Measurements from ENCODE around the gene GM2A. TPM values are rescaled to one million over a fixed set of nuclear protein-coding genes. Genes with fewer than 3 reads are reported as not detected.
A peak's percentile ranks its signal among the peaks of the same experiment; 100 is the strongest.
"Not testable (repeated sequence)": the region's sequence is repeated elsewhere in the genome, so short reads cannot be mapped to it uniquely, and the experiment has no call there.

Gene GM2A
- polyA plus RNA-seq, 4 donors, result 4.0 to 22.5 (median 12.1) TPM

DNA sequence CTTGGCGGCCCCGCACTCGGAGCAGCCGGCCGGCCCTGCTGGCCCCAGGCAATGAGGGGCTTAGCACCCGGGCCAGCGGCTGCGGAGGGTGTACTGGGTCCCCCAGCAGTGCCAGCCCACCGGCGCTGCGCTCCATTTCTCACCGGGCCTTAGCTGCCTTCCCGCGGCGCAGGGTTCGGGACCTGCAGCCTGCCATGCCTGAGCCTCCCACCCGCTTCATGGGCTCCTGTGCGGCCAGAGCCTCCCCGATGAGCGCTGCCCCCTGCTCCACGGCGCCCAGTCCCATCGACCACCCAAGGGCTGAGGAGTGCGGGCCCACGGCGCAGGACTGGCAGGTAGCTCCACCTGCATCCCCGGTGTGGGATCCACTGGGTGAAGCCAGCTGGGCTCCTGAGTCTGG is 56.3 kb downstream of the GM2A start:
- H3K4me3 ChIP-seq (ENCODE audit: low read depth in 1 of 3, low read length in 3 of 3); DNase-seq; H3K9me3 ChIP-seq (ENCODE audit: control insufficient read depth in 2 of 2, insufficient read depth in 1 of 2, low read depth in 1 of 2, low read length in 1 of 2); H3K36me3 ChIP-seq (ENCODE audit: control insufficient read depth in 3 of 3, insufficient read depth in 2 of 3, low read depth in 1 of 3, low read length in 3 of 3); H3K27me3 ChIP-seq (ENCODE audit: control insufficient read depth in 3 of 3, insufficient read depth in 3 of 3, low read length in 3 of 3); H3K27ac ChIP-seq (ENCODE audit: low read depth in 1 of 3, low read length in 2 of 3); FAIRE-seq; H3K4me1 ChIP-seq (ENCODE audit: control insufficient read depth in 3 of 3, insufficient read depth in 2 of 3, low read depth in 1 of 3, low read length in 2 of 3): not testable (repeated sequence)
- 96 to 97% (median 96%) methylated on average over 17 to 27 of the region's 27 CpGs for WGBS, 3 donors

DNA sequence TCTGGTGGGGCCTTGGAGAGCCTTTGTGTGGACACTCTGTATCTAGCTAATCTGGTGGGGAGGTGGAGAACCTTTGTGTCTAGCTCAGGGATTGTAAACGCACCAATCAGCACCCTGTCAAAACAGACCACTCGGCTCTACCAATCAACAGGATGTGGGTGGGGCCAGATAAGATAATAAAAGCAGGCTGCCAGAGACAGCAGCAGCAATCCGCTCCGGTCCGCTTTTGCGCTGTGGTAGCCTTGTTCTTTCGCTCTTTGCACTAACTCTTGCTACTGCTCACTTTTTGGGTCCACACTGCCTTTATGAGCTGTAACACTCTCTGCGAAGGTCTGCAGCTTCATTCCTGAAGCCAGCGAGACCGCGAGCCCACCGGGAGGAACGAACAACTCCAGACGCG is 56.8 kb downstream of the GM2A start:
- FAIRE-seq; DNase-seq; H3K27me3 ChIP-seq (ENCODE audit: control insufficient read depth in 3 of 3, insufficient read depth in 3 of 3, low read length in 3 of 3); H3K4me3 ChIP-seq (ENCODE audit: low read depth in 1 of 3, low read length in 3 of 3); H3K4me1 ChIP-seq (ENCODE audit: control insufficient read depth in 3 of 3, insufficient read depth in 2 of 3, low read depth in 1 of 3, low read length in 2 of 3); H3K9me3 ChIP-seq (ENCODE audit: control insufficient read depth in 2 of 2, insufficient read depth in 1 of 2, low read depth in 1 of 2, low read length in 1 of 2); H3K27ac ChIP-seq (ENCODE audit: low read depth in 1 of 3, low read length in 2 of 3); H3K36me3 ChIP-seq (ENCODE audit: control insufficient read depth in 3 of 3, insufficient read depth in 2 of 3, low read depth in 1 of 3, low read length in 3 of 3): not testable (repeated sequence)
- WGBS, 3 donors, result 89 to 93% (median 90%) methylated on average over 15 of the region's 15 CpGs

DNA sequence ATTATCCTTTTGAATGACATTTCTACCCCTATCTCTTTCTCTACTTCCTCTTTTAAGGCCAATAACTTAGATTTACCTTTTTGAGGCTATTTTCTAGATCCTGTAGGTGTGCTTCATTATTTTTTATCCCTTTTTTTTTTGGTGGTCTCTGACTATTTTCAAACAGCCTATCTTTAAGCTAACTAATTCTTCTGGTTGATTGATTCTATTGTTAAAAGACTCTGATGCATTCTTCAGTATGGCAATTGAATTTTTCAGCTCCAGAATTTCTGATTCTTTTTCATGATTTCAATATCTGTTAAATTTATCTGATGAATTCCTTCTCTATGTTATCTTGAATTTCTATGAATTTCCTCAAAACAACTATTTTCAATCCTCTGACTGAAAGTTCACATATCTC is 57.9 kb downstream of the GM2A start:
- peaks cover 0 to 2% (median 0%) of the 10 kb centered on the region in 3 donors for H3K27me3 ChIP-seq (ENCODE audit: control insufficient read depth in 3 of 3, insufficient read depth in 3 of 3, low read length in 3 of 3)
- no peak overlapping the region for H3K27ac ChIP-seq (ENCODE audit: low read depth in 1 of 3, low read length in 2 of 3)
- no peaks in the 10 kb centered on the region for H3K4me1 ChIP-seq (ENCODE audit: control insufficient read depth in 3 of 3, insufficient read depth in 2 of 3, low read depth in 1 of 3, low read length in 2 of 3)
- no peaks in the 10 kb centered on the region for H3K9me3 ChIP-seq (ENCODE audit: control insufficient read depth in 2 of 2, insufficient read depth in 1 of 2, low read depth in 1 of 2, low read length in 1 of 2)
- H3K4me3 ChIP-seq (ENCODE audit: low read depth in 1 of 3, low read length in 3 of 3), result no peak overlapping the region
- FAIRE-seq (no peak), DNase-seq (no peak)
- no peaks in the 10 kb centered on the region for H3K36me3 ChIP-seq (ENCODE audit: control insufficient read depth in 3 of 3, insufficient read depth in 2 of 3, low read depth in 1 of 3, low read length in 3 of 3)

DNA sequence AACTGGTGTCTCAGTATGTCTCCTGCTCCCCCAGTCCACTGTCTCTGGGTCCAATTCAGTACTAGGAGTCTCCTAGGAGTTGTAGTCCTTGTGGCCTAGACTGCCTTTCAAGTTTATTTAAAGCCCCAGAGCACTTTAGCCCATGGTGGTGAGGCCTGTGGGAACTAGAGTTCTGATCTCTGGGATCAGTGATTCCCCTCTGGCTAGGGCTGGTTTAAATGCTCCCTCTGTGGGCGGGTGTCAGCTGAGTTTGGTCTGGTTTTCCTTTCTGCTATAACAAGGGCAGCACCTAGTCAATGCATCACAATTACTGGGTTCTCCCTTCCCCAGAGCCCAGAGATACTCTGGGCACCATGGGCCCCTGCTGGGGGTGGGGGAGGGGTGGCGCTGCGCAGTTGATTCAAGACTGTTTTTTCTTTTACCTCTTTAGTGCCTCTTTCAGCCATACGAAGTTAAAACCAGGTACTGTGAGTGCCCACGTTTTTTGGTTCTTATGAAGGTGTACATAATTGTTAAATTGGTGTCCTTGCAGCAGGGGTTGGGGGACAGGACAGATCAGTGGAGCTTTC is 59.9 kb downstream of the GM2A start:
- FAIRE-seq (no peak), DNase-seq (no peak)
- no peak overlapping the region for H3K27ac ChIP-seq (ENCODE audit: low read depth in 1 of 3, low read length in 2 of 3)
- no peak overlapping the region for H3K4me3 ChIP-seq (ENCODE audit: low read depth in 1 of 3, low read length in 3 of 3)
- 62 to 73% (median 66%) methylated on average over 5 of the region's 5 CpGs for WGBS, 3 donors
- peaks cover 0 to 2% (median 0%) of the 10 kb centered on the region in 3 donors for H3K27me3 ChIP-seq (ENCODE audit: control insufficient read depth in 3 of 3, insufficient read depth in 3 of 3, low read length in 3 of 3)
- H3K4me1 ChIP-seq (ENCODE audit: control insufficient read depth in 3 of 3, insufficient read depth in 2 of 3, low read depth in 1 of 3, low read length in 2 of 3), result no peaks in the 10 kb centered on the region
- H3K9me3 ChIP-seq (ENCODE audit: control insufficient read depth in 2 of 2, insufficient read depth in 1 of 2, low read depth in 1 of 2, low read length in 1 of 2), result no peaks in the 10 kb centered on the region
- no peaks in the 10 kb centered on the region for H3K36me3 ChIP-seq (ENCODE audit: control insufficient read depth in 3 of 3, insufficient read depth in 2 of 3, low read depth in 1 of 3, low read length in 3 of 3)

DNA sequence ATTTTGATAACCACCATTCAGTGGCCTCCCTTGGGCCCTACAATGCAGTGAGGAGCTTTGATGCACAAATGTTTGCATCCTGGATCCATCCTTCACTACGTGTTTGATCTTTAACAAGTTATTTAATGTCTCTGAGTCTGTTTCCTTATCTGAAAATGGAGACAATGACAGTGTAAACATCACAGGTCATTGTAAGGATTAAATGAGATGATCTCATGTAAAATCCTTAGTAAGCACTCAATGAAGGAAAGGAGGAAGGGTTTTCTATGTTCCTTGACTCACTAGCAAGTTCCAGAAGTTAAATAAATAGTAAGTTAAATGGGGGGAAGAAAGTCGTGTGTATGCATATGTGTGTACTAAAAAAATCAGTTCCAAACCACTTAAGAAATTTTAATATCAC is 60.4 kb downstream of the GM2A start:
- no peak for FAIRE-seq
- H3K27ac ChIP-seq (ENCODE audit: low read depth in 1 of 3, low read length in 2 of 3), result no peak overlapping the region
- 15 to 35% (median 28%) methylated on average over 2 of the region's 2 CpGs for WGBS, 3 donors

DNA sequence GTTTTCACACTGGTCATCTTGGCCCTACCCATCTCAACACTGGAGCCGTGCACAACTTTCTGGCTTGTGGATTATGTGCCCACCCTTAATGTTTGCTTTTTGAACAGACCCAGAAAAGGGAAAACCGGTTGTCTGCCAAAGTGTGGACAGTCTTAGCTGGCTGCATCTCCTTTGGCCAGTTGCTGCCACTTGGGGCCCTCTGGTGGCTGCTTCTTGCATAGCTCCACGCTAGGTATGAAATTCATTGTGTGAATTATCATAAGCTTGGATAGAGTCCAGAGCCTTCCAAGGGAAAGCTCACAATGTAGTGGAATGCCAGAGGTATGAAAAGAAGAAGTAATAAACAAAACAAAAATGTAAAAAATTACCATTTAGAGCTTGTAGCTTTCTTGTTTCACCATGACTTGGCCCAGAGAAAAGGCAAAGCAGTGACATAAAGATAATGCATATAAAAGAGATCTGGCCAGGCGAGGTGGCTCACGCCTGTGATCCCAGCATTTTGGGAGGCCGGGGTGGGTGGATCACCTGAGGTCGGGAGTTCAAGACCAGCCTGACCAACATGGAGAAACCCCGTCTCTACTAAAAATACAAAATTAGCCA is 63.1 kb downstream of the GM2A start:
- peak; percentile 71 to 77 for DNase-seq
- Histone ChIP-seq H3K36me3 (ENCODE audit: control insufficient read depth in 3 of 3, insufficient read depth in 2 of 3, low read depth in 1 of 3, low read length in 3 of 3) (no peaks in the 10 kb centered on the region), H3K4me1 (ENCODE audit: control insufficient read depth in 3 of 3, insufficient read depth in 2 of 3, low read depth in 1 of 3, low read length in 2 of 3) (no peaks in the 10 kb centered on the region), H3K4me3 (ENCODE audit: low read depth in 1 of 3, low read length in 3 of 3) (no peak overlapping the region), H3K9me3 (ENCODE audit: control insufficient read depth in 2 of 2, insufficient read depth in 1 of 2, low read depth in 1 of 2, low read length in 1 of 2) (no peaks in the 10 kb centered on the region), H3K27ac (ENCODE audit: low read depth in 1 of 3, low read length in 2 of 3) (no peak overlapping the region), H3K27me3 (ENCODE audit: control insufficient read depth in 3 of 3, insufficient read depth in 3 of 3, low read length in 3 of 3) (peaks cover 0 to 2% (median 0%) of the 10 kb centered on the region in 3 donors)
- WGBS, 3 donors, result 45 to 52% (median 45%) methylated on average over 8 of the region's 8 CpGs
- FAIRE-seq, result no peak

More for the DNA sequence above, 60.4 kb downstream of the GM2A start:
- Histone ChIP-seq H3K4me3 (ENCODE audit: low read depth in 1 of 3, low read length in 3 of 3) (no peak overlapping the region), H3K4me1 (ENCODE audit: control insufficient read depth in 3 of 3, insufficient read depth in 2 of 3, low read depth in 1 of 3, low read length in 2 of 3) (no peaks in the 10 kb centered on the region), H3K9me3 (ENCODE audit: control insufficient read depth in 2 of 2, insufficient read depth in 1 of 2, low read depth in 1 of 2, low read length in 1 of 2) (no peaks in the 10 kb centered on the region), H3K27me3 (ENCODE audit: control insufficient read depth in 3 of 3, insufficient read depth in 3 of 3, low read length in 3 of 3) (peaks cover 0 to 2% (median 0%) of the 10 kb centered on the region in 3 donors), H3K36me3 (ENCODE audit: control insufficient read depth in 3 of 3, insufficient read depth in 2 of 3, low read depth in 1 of 3, low read length in 3 of 3) (no peaks in the 10 kb centered on the region)
- DNase-seq, result no peak

DNA sequence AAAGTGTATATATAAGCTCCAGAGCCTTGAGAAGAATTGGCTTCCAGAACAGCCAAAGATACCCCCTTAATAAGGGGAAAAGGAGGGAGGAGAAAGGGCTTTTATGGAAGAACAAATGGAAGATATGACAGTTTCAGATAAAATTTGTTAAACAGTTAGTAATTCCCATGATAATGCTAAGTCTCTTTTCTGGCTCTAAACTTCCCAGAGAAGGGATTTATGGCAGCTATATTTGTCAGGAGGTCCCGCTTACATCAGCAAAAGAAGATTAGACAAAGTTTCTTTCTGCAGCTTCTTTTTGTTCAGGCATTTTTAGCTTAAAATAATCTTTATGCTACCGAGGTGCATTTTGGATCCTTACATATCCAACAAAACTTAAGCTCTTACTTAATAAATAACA is 64.9 kb downstream of the GM2A start:
- no peaks in the 10 kb centered on the region for H3K4me1 ChIP-seq (ENCODE audit: control insufficient read depth in 3 of 3, insufficient read depth in 2 of 3, low read depth in 1 of 3, low read length in 2 of 3)
- 53 to 66% (median 61%) methylated on average over 2 of the region's 2 CpGs for WGBS, 3 donors
- peaks cover 0 to 2% (median 0%) of the 10 kb centered on the region in 3 donors for H3K27me3 ChIP-seq (ENCODE audit: control insufficient read depth in 3 of 3, insufficient read depth in 3 of 3, low read length in 3 of 3)
- DNase-seq, result no peak
- H3K36me3 ChIP-seq (ENCODE audit: control insufficient read depth in 3 of 3, insufficient read depth in 2 of 3, low read depth in 1 of 3, low read length in 3 of 3), result no peaks in the 10 kb centered on the region
- no peaks in the 10 kb centered on the region for H3K9me3 ChIP-seq (ENCODE audit: control insufficient read depth in 2 of 2, insufficient read depth in 1 of 2, low read depth in 1 of 2, low read length in 1 of 2)
- H3K27ac ChIP-seq (ENCODE audit: low read depth in 1 of 3, low read length in 2 of 3), result no peak overlapping the region
- no peak for FAIRE-seq
- H3K4me3 ChIP-seq (ENCODE audit: low read depth in 1 of 3, low read length in 3 of 3), result no peak overlapping the region

DNA sequence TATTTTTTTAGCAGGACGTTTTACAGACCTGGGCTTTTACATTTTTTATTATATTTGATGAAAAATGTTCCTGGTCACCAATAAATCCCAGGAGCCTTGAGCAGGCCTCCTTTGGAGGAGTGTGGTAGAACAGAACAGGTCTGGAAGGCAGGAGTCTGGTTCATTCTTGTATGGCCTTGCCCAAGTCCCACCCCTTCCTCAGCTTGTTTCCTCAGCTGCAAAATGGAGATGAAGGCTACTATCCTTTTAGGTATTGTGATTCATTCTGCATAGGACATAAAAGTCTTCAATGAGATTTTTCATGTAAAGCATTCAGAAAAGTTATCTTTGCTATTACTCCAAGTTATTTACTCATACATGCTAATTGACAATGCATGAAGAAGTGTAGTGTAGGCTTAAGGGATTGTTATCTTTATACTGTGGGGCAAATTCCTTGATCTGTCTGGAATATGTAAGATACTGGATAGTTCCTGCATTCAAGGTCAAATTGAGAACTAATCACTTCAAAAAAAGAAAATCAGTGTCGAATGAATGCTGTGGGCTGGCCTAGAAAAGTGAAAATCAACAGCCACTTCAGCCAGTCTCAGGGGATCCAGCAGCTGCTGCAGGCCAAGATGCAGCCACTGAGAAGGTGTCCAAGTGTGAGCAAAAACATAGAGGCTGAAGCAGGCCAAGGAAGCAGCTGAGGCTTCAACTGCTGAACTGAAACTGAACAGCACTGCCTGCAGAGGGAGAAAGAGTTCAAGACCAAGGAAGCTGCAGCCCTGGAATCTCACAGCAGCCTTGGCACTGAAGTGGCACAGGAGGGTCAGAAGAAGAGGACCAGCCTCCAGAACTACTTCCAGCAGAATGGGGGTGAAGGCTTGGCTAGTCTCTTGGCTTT is 66.1 kb downstream of the GM2A start:
- Histone ChIP-seq H3K27me3 (ENCODE audit: control insufficient read depth in 3 of 3, insufficient read depth in 3 of 3, low read length in 3 of 3) (peaks cover 0 to 2% (median 0%) of the 10 kb centered on the region in 3 donors), H3K27ac (ENCODE audit: low read depth in 1 of 3, low read length in 2 of 3) (no peak overlapping the region), H3K4me3 (ENCODE audit: low read depth in 1 of 3, low read length in 3 of 3) (no peak overlapping the region), H3K9me3 (ENCODE audit: control insufficient read depth in 2 of 2, insufficient read depth in 1 of 2, low read depth in 1 of 2, low read length in 1 of 2) (no peaks in the 10 kb centered on the region), H3K4me1 (ENCODE audit: control insufficient read depth in 3 of 3, insufficient read depth in 2 of 3, low read depth in 1 of 3, low read length in 2 of 3) (no peaks in the 10 kb centered on the region), H3K36me3 (ENCODE audit: control insufficient read depth in 3 of 3, insufficient read depth in 2 of 3, low read depth in 1 of 3, low read length in 3 of 3) (no peaks in the 10 kb centered on the region)
- DNase-seq (peak; percentile 8 to 19), FAIRE-seq (no peak)
- 40 to 50% (median 49%) methylated on average over 2 of the region's 2 CpGs for WGBS, 3 donors

All from small intestine (tissue), 7 donors.